Measurements from ENCODE around the gene HK1. TPM values are rescaled to one million over a fixed set of nuclear protein-coding genes. Genes with fewer than 3 reads are reported as not detected.
"Not testable (repeated sequence)": the region's sequence is repeated elsewhere in the genome, so short reads cannot be mapped to it uniquely, and the experiment has no call there.

Gene HK1
- total RNA-seq, 2 donors from 2014 or later: 38.0 to 78.8 TPM

- WGBS, 2 experiments (ENCODE audit: insufficient coverage in 1 of 2, insufficient read length in 1 of 2): 94 to 95% methylated on average over 2 of the region's 2 CpGs
- no peaks in the 10 kb centered on the region for H3K27me3 ChIP-seq (ENCODE audit: control insufficient read depth, insufficient read depth, low read length, poor library complexity, severe bottlenecking)
- Mint-ChIP-seq H3K4me1 (peaks cover 5% of the 10 kb centered on the region), H3K4me3 (no peak overlapping the region), H3K9me3 (peaks cover 12% of the 10 kb centered on the region), H3K27me3 (ENCODE audit: insufficient read depth) (no peaks in the 10 kb centered on the region), H3K27ac (no peak overlapping the region), H3K36me3 (ENCODE audit: low read depth) (no peaks in the 10 kb centered on the region)
- H3K4me3 ChIP-seq (ENCODE audit: low read length): no peak overlapping the region
- H3K4me1 ChIP-seq (ENCODE audit: control insufficient read depth, insufficient read depth, low read length): no peaks in the 10 kb centered on the region
- no peaks in the 10 kb centered on the region for H3K9me3 ChIP-seq (ENCODE audit: control insufficient read depth, low read length)
- no peak for TF ChIP-seq CTCF (conservative IDR thresholded peaks at IDR 0.05)
- no peaks in the 10 kb centered on the region for H3K36me3 ChIP-seq (ENCODE audit: control insufficient read depth, insufficient read depth, low read length)
- no peak overlapping the region for H3K9ac ChIP-seq (ENCODE audit: extremely low read depth, low read length, poor library complexity, severe bottlenecking)
- H3K27ac ChIP-seq (ENCODE audit: low read depth, low read length): no peak overlapping the region
- no peak for DNase-seq
These were observed 28.1 kb downstream of the HK1 start for GRCh38 chr10:69306421-69306820.

GRCh38 chr10:69307434-69307833, 29.1 kb downstream of the HK1 start:
- no peak overlapping the region for H3K27ac ChIP-seq (ENCODE audit: low read depth, low read length)

GRCh38 chr10:69308304-69308703, 30.0 kb downstream of the HK1 start:
- not testable (repeated sequence) for H3K4me3 ChIP-seq (ENCODE audit: low read length); H3K27me3 ChIP-seq (ENCODE audit: control insufficient read depth, insufficient read depth, low read length, poor library complexity, severe bottlenecking); H3K27me3 Mint-ChIP-seq (ENCODE audit: insufficient read depth); H3K36me3 Mint-ChIP-seq (ENCODE audit: low read depth); H3K27ac ChIP-seq (ENCODE audit: low read depth, low read length); DNase-seq; H3K9ac ChIP-seq (ENCODE audit: extremely low read depth, low read length, poor library complexity, severe bottlenecking); H3K4me3 Mint-ChIP-seq; H3K27ac Mint-ChIP-seq; H3K36me3 ChIP-seq (ENCODE audit: control insufficient read depth, insufficient read depth, low read length); H3K9me3 Mint-ChIP-seq; H3K9me3 ChIP-seq (ENCODE audit: control insufficient read depth, low read length); H3K4me1 ChIP-seq (ENCODE audit: control insufficient read depth, insufficient read depth, low read length)
- WGBS, 2 experiments (ENCODE audit: insufficient coverage in 1 of 2, insufficient read length in 1 of 2): 97 to 98% methylated on average over 6 to 10 of the region's 10 CpGs
- peaks cover 16% of the 10 kb centered on the region for H3K4me1 Mint-ChIP-seq

More at GRCh38 chr10:69307434-69307833, 29.1 kb downstream of the HK1 start:
- WGBS, 2 experiments (ENCODE audit: insufficient coverage in 1 of 2, insufficient read length in 1 of 2): 95% methylated on average over 3 to 4 of the region's 4 CpGs
- Histone ChIP-seq H3K9ac (ENCODE audit: extremely low read depth, low read length, poor library complexity, severe bottlenecking) (no peak overlapping the region), H3K4me1 (ENCODE audit: control insufficient read depth, insufficient read depth, low read length) (no peaks in the 10 kb centered on the region), H3K36me3 (ENCODE audit: control insufficient read depth, insufficient read depth, low read length) (no peaks in the 10 kb centered on the region), H3K9me3 (ENCODE audit: control insufficient read depth, low read length) (no peaks in the 10 kb centered on the region), H3K4me3 (ENCODE audit: low read length) (no peak overlapping the region), H3K27me3 (ENCODE audit: control insufficient read depth, insufficient read depth, low read length, poor library complexity, severe bottlenecking) (no peaks in the 10 kb centered on the region)
- Mint-ChIP-seq H3K4me3 (no peak overlapping the region), H3K36me3 (ENCODE audit: low read depth) (no peaks in the 10 kb centered on the region), H3K9me3 (peaks cover 9% of the 10 kb centered on the region), H3K27ac (no peak overlapping the region), H3K27me3 (ENCODE audit: insufficient read depth) (no peaks in the 10 kb centered on the region), H3K4me1 (peaks cover 10% of the 10 kb centered on the region)
- no peak for TF ChIP-seq CTCF (conservative IDR thresholded peaks at IDR 0.05)
- no peak for DNase-seq

- peaks cover 8% of the 10 kb centered on the region for H3K9me3 Mint-ChIP-seq
- no peak overlapping the region for H3K4me3 Mint-ChIP-seq
- no peak overlapping the region for H3K27ac Mint-ChIP-seq
- no peak for TF ChIP-seq CTCF (conservative IDR thresholded peaks at IDR 0.05)
- Histone ChIP-seq H3K36me3 (ENCODE audit: control insufficient read depth, insufficient read depth, low read length) (no peaks in the 10 kb centered on the region), H3K27ac (ENCODE audit: low read depth, low read length) (no peak overlapping the region), H3K4me1 (ENCODE audit: control insufficient read depth, insufficient read depth, low read length) (peaks cover 6% of the 10 kb centered on the region), H3K27me3 (ENCODE audit: control insufficient read depth, insufficient read depth, low read length, poor library complexity, severe bottlenecking) (no peaks in the 10 kb centered on the region), H3K9ac (ENCODE audit: extremely low read depth, low read length, poor library complexity, severe bottlenecking) (no peak overlapping the region), H3K4me3 (ENCODE audit: low read length) (no peak overlapping the region), H3K9me3 (ENCODE audit: control insufficient read depth, low read length) (no peaks in the 10 kb centered on the region)
- no peak for DNase-seq
- H3K36me3 Mint-ChIP-seq (ENCODE audit: low read depth): no peaks in the 10 kb centered on the region
- peaks cover 21% of the 10 kb centered on the region for H3K4me1 Mint-ChIP-seq
- 73 to 74% methylated on average over 3 to 4 of the region's 4 CpGs for WGBS, 2 experiments (ENCODE audit: insufficient coverage in 1 of 2, insufficient read length in 1 of 2)
- no peaks in the 10 kb centered on the region for H3K27me3 Mint-ChIP-seq (ENCODE audit: insufficient read depth)
These were observed 33.0 kb downstream of the HK1 start for GRCh38 chr10:69311309-69311708.
